HG03565 (cell line): Measurements from ENCODE around the gene KRT9.
"Not testable (repeated sequence)": the region's sequence is repeated elsewhere in the genome, so short reads cannot be mapped to it uniquely, and the experiment has no call there.

Experiments used
- ATAC-seq: cut with Tn5 transposase; IDR thresholded peaks from one replicate; pipeline ENCODE4 v1.9.1; 2021; ENCODE audit warnings: mild to moderate bottlenecking, moderate library complexity; ENCODE audit not compliant: unreplicated experiment

The KRT9 gene

GRCh38 chr17:41580687-41581365 lies 9.0 kb upstream of the KRT9 start:
- no peak for ATAC-seq

GRCh38 chr17:41580244-41580575 lies 8.4 kb upstream of the KRT9 start:
- no peak for ATAC-seq

DNA sequence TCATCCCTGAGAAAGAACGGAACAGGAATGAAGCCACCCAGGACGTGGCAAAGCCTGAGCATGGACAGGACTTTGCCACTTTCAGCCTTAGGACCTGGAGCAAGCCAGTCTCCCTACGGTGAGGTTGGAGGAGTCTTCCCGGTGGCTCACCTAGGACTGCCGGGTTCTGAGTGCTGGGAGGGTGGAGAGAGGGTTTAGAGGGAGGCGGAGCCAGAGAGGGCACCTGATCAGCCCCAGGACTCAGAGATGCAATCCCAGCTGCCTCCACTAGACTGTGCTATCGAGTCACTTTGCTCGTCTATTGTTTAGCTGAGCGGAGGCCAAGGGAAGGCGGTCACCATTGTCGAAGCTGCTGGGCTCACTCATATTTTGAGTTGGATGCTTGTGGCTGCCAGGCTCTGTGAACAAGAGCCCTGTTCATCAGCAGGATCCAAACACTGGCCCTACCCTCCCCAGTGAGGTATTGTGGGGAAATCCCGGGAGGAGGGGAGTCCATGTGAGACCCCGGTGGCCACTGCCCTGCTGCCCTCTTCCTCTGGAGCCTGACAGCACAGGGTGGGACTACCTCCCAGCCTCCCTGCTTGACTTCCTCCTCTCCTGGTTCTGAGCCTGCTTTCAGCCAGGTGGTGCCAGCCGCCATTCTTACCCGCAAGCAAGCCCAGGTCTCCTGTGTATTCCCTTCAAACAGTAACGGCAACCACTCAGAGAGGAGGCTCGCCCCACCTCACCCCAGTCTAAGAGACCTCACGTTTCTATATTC lies 7.8 kb upstream of the KRT9 start:
- ATAC-seq, result no peak

DNA sequence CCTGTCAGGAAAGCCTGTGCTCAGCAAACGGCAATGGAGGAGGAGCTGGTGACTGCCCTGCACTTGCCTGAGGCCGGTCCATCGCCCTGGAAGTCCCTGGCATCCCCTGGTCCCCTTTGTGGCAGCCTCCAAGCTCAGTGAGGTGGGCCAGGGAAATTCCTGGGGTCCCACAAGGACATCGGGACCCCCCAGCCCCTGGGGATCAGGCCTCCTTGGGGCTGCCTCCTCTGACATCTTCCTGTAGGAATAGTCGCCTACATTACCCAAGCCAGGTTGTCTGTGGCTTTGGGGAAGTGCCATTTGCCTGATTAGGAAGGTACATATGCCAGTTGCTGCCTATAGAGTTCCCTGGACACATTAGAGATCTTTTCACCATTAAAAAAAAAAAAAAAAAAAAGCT lies 7.1 kb upstream of the KRT9 start:
- ATAC-seq, result no peak

- ATAC-seq, result no peak
Measured at GRCh38 chr17:41578538-41578937, 6.7 kb upstream of the KRT9 start.

DNA sequence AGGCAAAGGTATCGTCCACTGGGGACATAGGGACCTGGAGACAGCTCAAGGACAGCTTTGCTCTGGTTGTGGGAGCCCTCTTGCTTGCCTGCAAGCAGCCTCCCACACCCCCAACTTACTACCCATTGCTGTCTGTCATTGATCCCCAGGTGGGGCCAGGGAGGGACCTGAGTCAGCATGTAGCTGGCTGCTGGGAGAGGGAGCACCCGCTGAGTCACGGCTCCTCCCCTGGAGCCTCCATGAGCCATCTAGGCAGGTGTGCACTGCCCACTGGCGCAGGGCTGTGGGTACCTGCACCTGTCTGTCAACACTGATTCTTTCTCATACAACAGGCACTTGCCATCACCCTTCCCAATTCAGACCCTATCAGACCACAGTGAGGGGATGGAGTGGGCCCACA lies 4.9 kb upstream of the KRT9 start:
- ATAC-seq, result not testable (repeated sequence)

DNA sequence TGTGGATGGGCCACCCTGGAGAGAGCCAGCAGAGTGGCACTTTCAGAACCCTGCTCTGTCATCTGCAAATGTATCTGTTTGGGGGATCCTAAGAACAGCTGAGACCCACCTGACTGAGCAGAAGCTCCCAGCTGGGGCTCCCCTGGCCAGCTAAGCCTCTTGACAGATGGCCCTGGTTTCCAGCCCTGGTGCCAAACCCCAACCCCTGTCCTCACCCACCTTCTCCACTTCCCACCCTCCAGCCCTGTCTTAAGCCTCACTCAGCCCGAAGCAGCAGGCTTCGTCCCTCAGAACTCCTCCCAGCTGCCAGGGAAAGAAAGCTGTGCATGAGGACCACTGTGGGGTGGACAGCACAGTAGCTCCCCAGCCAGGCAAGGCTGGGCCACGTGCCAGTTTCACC lies 3.5 kb upstream of the KRT9 start:
- ATAC-seq, result no peak

DNA sequence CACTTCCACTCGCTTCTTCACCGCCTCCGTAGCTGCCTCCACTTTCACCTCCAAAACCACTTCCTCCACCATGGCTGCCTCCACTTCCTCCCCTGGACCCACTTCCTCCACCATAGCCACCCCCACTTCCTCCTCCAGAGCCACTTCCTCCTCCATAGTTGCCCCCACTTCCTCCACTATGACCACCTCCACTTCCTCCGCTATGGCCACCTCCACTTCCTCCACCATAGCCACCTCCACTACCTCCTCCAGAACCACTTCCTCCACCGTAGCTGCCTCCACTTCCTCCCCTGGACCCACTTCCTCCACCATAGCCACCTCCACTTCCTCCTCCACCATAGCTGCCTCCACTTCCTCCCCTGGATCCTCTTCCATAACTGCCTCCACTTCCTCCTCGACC lies 4.5 kb downstream of the KRT9 start:
- no peak for ATAC-seq

DNA sequence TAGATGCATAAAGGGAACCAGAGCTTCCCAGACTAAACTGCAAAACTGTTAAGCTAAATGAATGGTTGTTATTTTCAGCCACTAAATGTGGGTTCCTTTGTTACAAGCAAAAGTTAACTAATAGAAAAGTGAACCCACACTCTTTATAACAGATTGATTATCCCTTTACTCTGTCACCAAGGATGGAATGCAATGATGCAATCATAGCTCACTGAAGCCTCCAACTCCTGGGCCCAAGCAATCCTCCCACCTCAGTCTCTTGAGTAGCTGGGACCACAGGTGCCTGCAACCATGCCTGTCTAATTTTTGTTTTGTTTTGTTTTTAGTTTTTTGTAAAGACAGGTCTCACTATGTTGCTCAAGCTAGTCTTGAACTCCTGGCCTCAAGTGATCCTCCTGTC lies 6.5 kb downstream of the KRT9 start:
- ATAC-seq, result no peak

DNA sequence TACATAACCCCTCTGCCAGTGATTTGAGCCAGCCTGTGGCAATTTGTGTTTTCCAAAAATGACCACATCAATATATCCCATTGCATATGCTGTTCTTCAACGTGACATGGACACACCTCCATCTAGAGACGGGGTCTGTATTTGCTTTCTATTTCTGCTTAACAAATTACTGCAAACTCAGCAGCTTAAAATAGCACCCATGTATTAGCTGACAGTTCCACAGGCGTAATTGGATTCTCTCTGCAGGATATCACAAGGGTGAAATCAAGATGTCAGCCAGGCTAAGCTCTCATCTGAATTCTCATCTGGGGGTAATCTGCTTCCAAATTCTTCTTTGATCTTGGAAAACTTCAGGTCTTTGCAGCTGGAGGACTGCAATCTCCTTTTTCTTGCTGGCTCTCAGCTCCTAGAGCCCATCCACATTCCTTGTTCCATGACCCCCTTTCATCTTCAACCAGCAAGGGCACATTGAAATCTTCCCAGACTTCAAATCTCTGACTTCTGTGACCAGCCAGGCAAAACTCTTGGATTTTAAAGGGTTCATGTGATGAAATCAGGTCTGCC lies 8.2 kb downstream of the KRT9 start:
- ATAC-seq, result no peak

- no peak for ATAC-seq
Measured at GRCh38 chr17:41561554-41561953, 10.3 kb downstream of the KRT9 start.

GRCh38 chr17:41559548-41559947 lies 12.3 kb downstream of the KRT9 start:
- no peak for ATAC-seq

DNA sequence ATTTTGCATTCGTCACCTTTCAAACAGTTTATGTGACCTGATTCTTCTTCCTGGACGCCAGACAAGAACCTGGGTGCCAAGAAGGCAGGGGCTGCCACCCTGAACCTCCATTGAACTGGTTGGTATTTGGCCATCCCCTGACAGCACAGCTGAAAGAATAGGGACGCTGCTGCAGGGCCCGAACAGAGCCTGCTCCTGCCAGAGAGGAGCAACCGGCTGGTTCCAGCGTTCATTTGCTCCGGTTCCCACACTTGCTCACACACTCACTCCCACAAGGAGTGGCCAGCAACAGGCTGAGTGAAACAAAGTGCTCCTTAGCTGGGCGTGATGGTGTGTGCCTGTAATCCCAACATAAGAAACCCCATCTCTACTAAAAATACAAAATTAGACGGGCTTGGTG lies 14.9 kb downstream of the KRT9 start:
- ATAC-seq, result no peak

GRCh38 chr17:41556306-41556705 lies 15.6 kb downstream of the KRT9 start:
- ATAC-seq, result no peak

DNA sequence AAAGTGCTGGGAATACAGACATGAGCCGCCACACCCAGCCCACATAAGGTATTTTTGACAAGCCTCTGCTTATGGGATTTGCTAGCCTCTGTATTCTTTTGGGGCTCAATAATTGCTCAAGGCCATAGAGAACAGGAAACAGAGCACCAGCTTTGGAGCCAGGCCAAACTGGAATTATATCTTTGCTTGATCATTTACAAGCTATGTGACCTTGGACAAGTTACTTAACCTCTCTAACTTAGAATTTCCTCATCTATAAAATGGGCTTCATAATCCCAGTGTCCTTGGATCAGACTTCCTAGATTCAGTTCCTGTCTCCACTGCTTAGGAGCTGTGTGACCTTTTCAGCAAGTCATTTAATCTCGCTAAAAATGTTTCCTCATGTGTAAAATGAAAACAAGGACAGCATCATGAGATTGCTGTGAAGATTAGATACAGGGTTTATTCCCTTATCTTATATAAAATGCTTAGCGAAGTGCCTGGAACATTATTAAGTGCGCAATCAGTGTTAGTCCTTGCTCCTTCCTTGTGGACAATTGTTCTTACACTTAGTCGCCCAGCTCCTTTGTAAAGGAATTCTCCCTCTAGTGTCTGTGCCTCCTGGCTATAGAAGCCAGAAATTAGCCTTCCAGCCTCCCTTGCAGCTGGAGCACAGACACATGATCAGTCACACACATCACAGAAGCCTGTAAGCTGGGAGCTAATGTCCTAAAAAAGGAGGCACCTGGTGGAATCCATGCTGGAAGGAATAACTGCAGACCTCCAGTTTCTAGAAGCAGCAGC lies 16.6 kb downstream of the KRT9 start:
- ATAC-seq, result no peak

DNA sequence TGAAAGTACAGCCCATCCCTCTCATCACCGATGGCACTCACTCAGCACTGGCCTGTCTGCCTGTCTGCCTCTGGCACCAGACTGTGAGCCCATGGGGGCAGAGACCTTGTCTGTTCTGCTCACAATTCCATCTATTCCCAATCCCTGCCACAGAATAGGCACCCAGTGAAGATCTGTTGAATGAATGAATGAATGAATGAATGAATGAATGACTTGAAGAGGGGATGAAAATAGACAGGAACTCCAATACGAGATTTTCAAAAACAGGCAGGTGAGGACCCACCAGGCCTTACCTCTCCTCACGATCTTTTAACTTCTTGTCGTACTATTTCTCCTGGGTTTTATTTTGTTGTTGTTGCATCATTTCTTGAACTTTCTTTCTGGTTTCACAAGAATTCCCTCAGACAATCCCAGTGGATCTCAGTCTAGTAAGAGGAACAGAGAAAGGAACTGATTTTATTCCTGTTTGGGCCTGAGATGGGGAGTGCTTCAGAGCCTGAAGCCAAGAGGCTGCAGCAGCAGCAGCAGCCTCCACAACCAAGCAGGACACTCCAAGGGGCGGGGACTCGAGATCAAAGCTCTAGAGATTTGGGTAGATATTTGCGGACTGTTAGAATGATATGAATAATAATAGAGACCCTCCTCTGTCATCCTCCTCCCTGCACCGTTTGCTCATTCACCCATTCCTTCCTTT lies 17.7 kb downstream of the KRT9 start:
- ATAC-seq, result no peak

GRCh38 chr17:41553176-41553575 lies 18.7 kb downstream of the KRT9 start:
- no peak for ATAC-seq

DNA sequence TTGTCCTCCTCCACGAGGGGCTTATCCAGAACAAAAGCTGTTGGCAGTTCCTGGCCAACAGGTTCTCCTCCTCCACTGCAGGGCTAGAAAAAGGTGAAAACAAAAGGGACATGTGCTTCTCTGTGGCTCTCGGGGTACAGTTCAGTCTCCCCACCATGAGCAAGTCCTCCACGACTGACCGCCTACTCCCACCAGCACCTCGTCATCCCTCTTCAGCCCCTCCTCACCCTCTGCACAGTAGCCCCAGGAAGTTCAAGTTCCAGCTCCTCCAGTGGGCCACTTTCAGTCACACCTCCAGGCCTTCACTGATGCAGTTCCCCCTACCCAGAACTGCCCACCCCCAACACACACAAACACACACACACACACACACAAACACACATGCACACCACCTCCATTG lies 19.4 kb downstream of the KRT9 start:
- no peak for ATAC-seq

- no peak for ATAC-seq
Measured at GRCh38 chr17:41551365-41551764, 20.5 kb downstream of the KRT9 start.

DNA sequence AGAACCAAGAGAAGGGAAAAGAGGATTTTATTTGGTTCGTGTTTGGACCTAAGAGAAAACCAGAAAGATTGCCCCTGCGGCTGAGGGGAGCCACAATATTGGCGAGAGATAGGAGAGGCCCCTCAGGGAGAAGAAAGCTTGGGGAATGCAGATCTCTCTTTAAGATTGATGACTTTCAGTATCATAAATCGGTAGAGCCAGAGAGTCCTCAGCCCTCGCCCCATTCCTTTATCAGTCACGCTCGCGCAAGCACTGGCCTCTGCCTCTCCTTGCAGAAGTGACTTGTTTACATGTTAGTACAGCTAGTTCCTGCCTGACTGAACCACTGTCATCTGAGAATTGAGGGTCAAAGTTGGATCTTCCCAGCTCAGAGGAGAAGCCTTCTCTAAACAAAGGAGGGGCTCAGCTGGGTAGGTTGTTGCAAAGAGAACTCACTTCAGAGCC lies 22.2 kb downstream of the KRT9 start:
- no peak for ATAC-seq
